Activated naive CD4-positive, alpha-beta T cell treated with anti-CD3 and anti-CD28 coated beads for 36 hours (primary cell): ENCODE data around the gene ZIC2. TPM values are rescaled to one million over a fixed set of nuclear protein-coding genes. Genes with fewer than 3 reads are reported as not detected.

Experiments
- CTCF ChIA-PET: fragments of 350-600 bp; sonication (Branson Sonifier 250); formaldehyde crosslinking; loops from one replicate; lab custom pipeline; 2021; ENCODE audit warnings: antibody characterized with exemption; lab: Charles Lee
- DNase-seq: peaks from one replicate; pipeline ENCODE4 v3.0.0-alpha.2; 2020
- H3K27ac Mint-ChIP-seq: one replicate; pipeline ENCODE4 v1.8.0; 2021; ENCODE audit warnings: mild to moderate bottlenecking, mixed read lengths
- H3K27me3 Mint-ChIP-seq: one replicate; pipeline ENCODE4 v1.8.0; 2021; ENCODE audit warnings: low read depth, mixed read lengths
- H3K36me3 Mint-ChIP-seq: one replicate; pipeline ENCODE4 v1.8.0; 2021; ENCODE audit warnings: low read depth, mixed read lengths
- H3K4me1 Mint-ChIP-seq: one replicate; pipeline ENCODE4 v1.8.0; 2021; ENCODE audit warnings: low read depth, mixed read lengths
- H3K4me3 Mint-ChIP-seq: one replicate; pipeline ENCODE4 v1.8.0; 2021; ENCODE audit warnings: mild to moderate bottlenecking, moderate library complexity, mixed read lengths
- H3K9me3 Mint-ChIP-seq: one replicate; pipeline ENCODE4 v1.8.0; 2021; ENCODE audit warnings: mixed read lengths
- intact Hi-C: fragments of 100-400 bp; cut with micrococcal nuclease; formaldehyde crosslinking; loops from one replicate; pipeline ENCODE4 v1.15.1; 2023
- total RNA-seq, 2 experiments: library from RNA; stranded (reverse); gene quantifications; one replicate each; pipeline ENCODE4 v1.2.3, GENCODE V29; 2021

ZIC2 gene
- total RNA-seq, 2 experiments from 2014 or later: not detected

GRCh38 chr13:99971576-99972189, 9.9 kb upstream of the ZIC2 start, which contains the start of gene ZIC5:
Gene ZIC5 (minus strand): TSS chr13:99971767. CDS start chr13:99971603, 164 bp downstream.
- H3K9me3 Mint-ChIP-seq: peaks cover 10% of the 10 kb centered on the region
- peaks cover 5% of the 10 kb centered on the region for H3K36me3 Mint-ChIP-seq
- no peak for DNase-seq
- intact Hi-C loops: no loop called here
- CTCF ChIA-PET: no interaction called here
- H3K27me3 Mint-ChIP-seq: peaks cover 76% of the 10 kb centered on the region
- H3K27ac Mint-ChIP-seq: peak within 1 kb of the TSS; percentile 24
- H3K4me3 Mint-ChIP-seq: peak within 1 kb of the TSS; percentile 43
- peaks cover 23% of the 10 kb centered on the region for H3K4me1 Mint-ChIP-seq

- DNase-seq: no peak
- peaks cover 5% of the 10 kb centered on the region for H3K36me3 Mint-ChIP-seq
- CTCF ChIA-PET: no interaction called here
- peaks cover 23% of the 10 kb centered on the region for H3K4me1 Mint-ChIP-seq
- H3K27ac Mint-ChIP-seq: no peak overlapping the region
- H3K4me3 Mint-ChIP-seq: peak overlapping the region; percentile 43
- peaks cover 78% of the 10 kb centered on the region for H3K27me3 Mint-ChIP-seq
- intact Hi-C loops: no loop called here
- H3K9me3 Mint-ChIP-seq: peaks cover 10% of the 10 kb centered on the region
Measured at GRCh38 chr13:99972190-99972731, 9.3 kb upstream of the ZIC2 start.

GRCh38 chr13:99973163-99973807, 8.3 kb upstream of the ZIC2 start:
- intact Hi-C loops: no loop called here
- H3K9me3 Mint-ChIP-seq: peaks cover 10% of the 10 kb centered on the region
- no peak for DNase-seq
- H3K4me1 Mint-ChIP-seq: peaks cover 17% of the 10 kb centered on the region
- H3K27ac Mint-ChIP-seq: no peak overlapping the region
- peaks cover 81% of the 10 kb centered on the region for H3K27me3 Mint-ChIP-seq
- no peak overlapping the region for H3K4me3 Mint-ChIP-seq
- H3K36me3 Mint-ChIP-seq: peaks cover 2% of the 10 kb centered on the region
- CTCF ChIA-PET: interaction anchor here (1.4 kb wide), 1 partner anchor 317 kb away, joined by 4 read pairs; no protein-coding TSS in a partner anchor

GRCh38 chr13:99973808-99974185, 7.8 kb upstream of the ZIC2 start:
- no peak for DNase-seq
- CTCF ChIA-PET: interaction anchor here (1.0 to 1.4 kb wide), 2 partner anchors 10 to 318 kb away, joined by 3 to 4 read pairs; no protein-coding TSS in a partner anchor
- H3K27me3 Mint-ChIP-seq: peaks cover 86% of the 10 kb centered on the region
- intact Hi-C loops: loop anchor here (2.0 kb wide), 1 partner anchor 15 kb away; no protein-coding TSS in a partner anchor
- peaks cover 2% of the 10 kb centered on the region for H3K36me3 Mint-ChIP-seq
- peaks cover 20% of the 10 kb centered on the region for H3K4me1 Mint-ChIP-seq
- no peak overlapping the region for H3K4me3 Mint-ChIP-seq
- H3K27ac Mint-ChIP-seq: no peak overlapping the region
- H3K9me3 Mint-ChIP-seq: peaks cover 10% of the 10 kb centered on the region

GRCh38 chr13:99974296-99974938, 7.2 kb upstream of the ZIC2 start:
- intact Hi-C loops: loop anchor here (2.0 kb wide), 1 partner anchor 16 kb away; no protein-coding TSS in a partner anchor
- peaks cover 2% of the 10 kb centered on the region for H3K36me3 Mint-ChIP-seq
- CTCF ChIA-PET: interaction anchor here (1.0 to 1.4 kb wide), 2 partner anchors 10 to 318 kb away, joined by 3 to 4 read pairs; no protein-coding TSS in a partner anchor
- no peak overlapping the region for H3K27ac Mint-ChIP-seq
- peaks cover 10% of the 10 kb centered on the region for H3K9me3 Mint-ChIP-seq
- DNase-seq: no peak
- peaks cover 17% of the 10 kb centered on the region for H3K4me1 Mint-ChIP-seq
- peaks cover 84% of the 10 kb centered on the region for H3K27me3 Mint-ChIP-seq
- no peak overlapping the region for H3K4me3 Mint-ChIP-seq

GRCh38 chr13:99974939-99975561, 6.5 kb upstream of the ZIC2 start:
- intact Hi-C loops: loop anchor here (2.0 kb wide), 1 partner anchor 16 kb away; no protein-coding TSS in a partner anchor
- Mint-ChIP-seq H3K27ac (no peak overlapping the region), H3K36me3 (peaks cover under 1% of the 10 kb centered on the region), H3K4me3 (no peak overlapping the region), H3K9me3 (peaks cover 10% of the 10 kb centered on the region), H3K27me3 (peaks cover 85% of the 10 kb centered on the region), H3K4me1 (peaks cover 13% of the 10 kb centered on the region)
- DNase-seq: no peak
- CTCF ChIA-PET: interaction anchor here (1.0 kb wide), 1 partner anchor 9 kb away, joined by 3 read pairs; no protein-coding TSS in a partner anchor

- Mint-ChIP-seq H3K36me3 (no peaks in the 10 kb centered on the region), H3K4me3 (no peak overlapping the region), H3K4me1 (peaks cover 12% of the 10 kb centered on the region), H3K27me3 (peaks cover 84% of the 10 kb centered on the region), H3K9me3 (peaks cover 10% of the 10 kb centered on the region), H3K27ac (no peak overlapping the region)
- intact Hi-C loops: loop anchor here (1.0 to 2.0 kb wide), 3 partner anchors 9 to 17 kb away; no protein-coding TSS in a partner anchor
- DNase-seq: no peak
- CTCF ChIA-PET: no interaction called here
Measured at GRCh38 chr13:99975626-99976025, 6.0 kb upstream of the ZIC2 start.

GRCh38 chr13:99976575-99976974, 5.0 kb upstream of the ZIC2 start:
- Mint-ChIP-seq H3K4me3 (no peak overlapping the region), H3K27ac (no peak overlapping the region), H3K27me3 (peaks cover 82% of the 10 kb centered on the region), H3K9me3 (peaks cover 10% of the 10 kb centered on the region), H3K36me3 (no peaks in the 10 kb centered on the region), H3K4me1 (peaks cover 12% of the 10 kb centered on the region)
- CTCF ChIA-PET: no interaction called here
- intact Hi-C loops: loop anchor here (1.0 to 2.0 kb wide), 2 partner anchors 8 to 16 kb away; no protein-coding TSS in a partner anchor
- no peak for DNase-seq

GRCh38 chr13:99977334-99977911, 4.2 kb upstream of the ZIC2 start:
- CTCF ChIA-PET: no interaction called here
- peaks cover 7% of the 10 kb centered on the region for H3K9me3 Mint-ChIP-seq

GRCh38 chr13:99977912-99978798, 3.4 kb upstream of the ZIC2 start:
- no peak for DNase-seq
- Mint-ChIP-seq H3K36me3 (no peaks in the 10 kb centered on the region), H3K27ac (no peak overlapping the region), H3K9me3 (peaks cover 5% of the 10 kb centered on the region), H3K27me3 (peaks cover 73% of the 10 kb centered on the region), H3K4me3 (no peak overlapping the region), H3K4me1 (peaks cover 11% of the 10 kb centered on the region)
- CTCF ChIA-PET: interaction anchor here (0.6 kb wide), 1 partner anchor 149 kb away, joined by 4 read pairs; no protein-coding TSS in a partner anchor
- intact Hi-C loops: loop anchor here (2.0 kb wide), 1 partner anchor 15 kb away; no protein-coding TSS in a partner anchor

More at GRCh38 chr13:99977334-99977911, 4.2 kb upstream of the ZIC2 start:
- Mint-ChIP-seq H3K36me3 (no peaks in the 10 kb centered on the region), H3K27me3 (peaks cover 73% of the 10 kb centered on the region), H3K27ac (no peak overlapping the region), H3K4me3 (no peak overlapping the region), H3K4me1 (peaks cover 7% of the 10 kb centered on the region)
- no peak for DNase-seq
- intact Hi-C loops: loop anchor here (2.0 kb wide), 1 partner anchor 15 kb away; no protein-coding TSS in a partner anchor
